ENCODE measurements around the gene CHRM2. TPM values are rescaled to one million over a fixed set of nuclear protein-coding genes. Genes with fewer than 3 reads are reported as not detected.

The CHRM2 gene
- total RNA-seq, 1 experiment from 2014 or later = not detected

- Histone ChIP-seq H2AFZ (ENCODE audit: low read length) (no peak overlapping the region), H2AK5ac (ENCODE audit: insufficient read length, low read length) (no peak overlapping the region), H2BK120ac (ENCODE audit: low read depth, low read length, poor library complexity, severe bottlenecking) (no peak overlapping the region), H3K56ac (ENCODE audit: insufficient read length, low read depth, low read length) (no peak overlapping the region), H3K9ac (ENCODE audit: extremely low read depth, insufficient read length, low read length) (no peak overlapping the region), H3K9me3 (ENCODE audit: control insufficient read depth, low read depth, low read length) (no peaks in the 10 kb centered on the region), H2BK20ac (ENCODE audit: low read depth, low read length, poor library complexity, severe bottlenecking) (no peak overlapping the region), H3K27ac (ENCODE audit: insufficient read length, low read depth, low read length) (no peak overlapping the region), H3K4me1 (ENCODE audit: insufficient read depth, low read length) (no peaks in the 10 kb centered on the region), H3K4me2 (ENCODE audit: insufficient read depth, insufficient read length, low read length) (no peak overlapping the region), H3K79me2 (ENCODE audit: insufficient read depth, low read length) (no peaks in the 10 kb centered on the region), H4K5ac (ENCODE audit: insufficient read length, low read depth, low read length) (no peak overlapping the region), H3K23me2 (ENCODE audit: insufficient read length, low read depth, low read length, poor library complexity, severe bottlenecking) (no peaks in the 10 kb centered on the region), H3K79me1 (ENCODE audit: insufficient read depth, low read depth, low read length, poor library complexity, severe bottlenecking) (no peaks in the 10 kb centered on the region), H2BK5ac (ENCODE audit: insufficient read length, low read length) (no peak overlapping the region), H3K27me3 (ENCODE audit: insufficient read depth, low read length) (no peaks in the 10 kb centered on the region), H3K4ac (ENCODE audit: low read depth, low read length) (no peak overlapping the region), H2BK15ac (ENCODE audit: low read depth, low read length) (no peak overlapping the region), H4K8ac (replicated peaks; ENCODE audit: insufficient read length, low read depth, low read length) (no peak overlapping the region), H3K23ac (ENCODE audit: insufficient read length, low read depth, low read length) (no peak overlapping the region), H3K14ac (ENCODE audit: insufficient read depth, low read length) (no peak overlapping the region), H3K18ac (ENCODE audit: insufficient read length, low read depth, low read length) (no peak overlapping the region), H2BK12ac (ENCODE audit: insufficient read length, low read depth, low read length) (no peak overlapping the region), H3T11ph (ENCODE audit: low read length) (no peak overlapping the region), H4K91ac (ENCODE audit: insufficient read length, low read depth, low read length) (no peak overlapping the region), H4K20me1 (ENCODE audit: control insufficient read depth, insufficient read depth, insufficient read length) (no peaks in the 10 kb centered on the region)
- H3K4me3 Mint-ChIP-seq = no peak overlapping the region
- no peaks in the 10 kb centered on the region for H3K36me3 Mint-ChIP-seq (ENCODE audit: insufficient read depth in 1 of 3, low read depth in 3 of 3)
- no peak for DNase-seq
- TF ChIP-seq CTCF (conservative IDR thresholded peaks at IDR 0.05) = no peak
- WGBS (ENCODE audit: extremely low coverage, insufficient read length, low lambda C conversion rate) = no CpG with 5 or more reads among the region's 3 CpGs
- H3K4me1 Mint-ChIP-seq = no peaks in the 10 kb centered on the region
- H3K27ac Mint-ChIP-seq = no peak overlapping the region
- H3K27me3 Mint-ChIP-seq (ENCODE audit: low read depth) = no peaks in the 10 kb centered on the region
- H3K9me3 Mint-ChIP-seq = no peaks in the 10 kb centered on the region
These were observed 124.9 kb downstream of the CHRM2 start for GRCh38 chr7:136993377-136993776.
